ENCODE data around the gene RGS9.

DNA sequence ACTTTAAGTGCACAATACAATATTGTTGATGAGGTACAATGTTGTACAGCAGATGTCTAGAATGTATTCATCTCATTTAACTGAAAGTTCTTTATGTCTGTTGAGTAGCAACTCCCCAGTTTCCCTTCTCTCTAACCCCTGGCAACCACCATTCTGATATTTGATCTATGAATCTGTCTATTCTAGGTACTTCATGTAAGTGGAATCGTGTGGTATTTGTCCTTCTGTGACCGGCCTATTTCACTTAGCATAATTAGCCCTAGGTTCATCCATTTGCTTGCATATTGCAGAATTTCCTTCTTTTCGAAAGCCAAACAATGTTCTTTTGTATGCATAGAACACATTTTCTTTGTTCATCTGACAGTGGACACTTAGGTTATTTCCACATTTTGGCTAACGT is 10.8 kb downstream of the RGS9 start:
- TF ChIP-seq EZH2 (IDR thresholded peaks at IDR 0.05) = no peak
- no peak for TF ChIP-seq EZH2phosphoT487 (IDR thresholded peaks at IDR 0.05; ENCODE audit: borderline replicate concordance)
- TF ChIP-seq, protein P1, sequence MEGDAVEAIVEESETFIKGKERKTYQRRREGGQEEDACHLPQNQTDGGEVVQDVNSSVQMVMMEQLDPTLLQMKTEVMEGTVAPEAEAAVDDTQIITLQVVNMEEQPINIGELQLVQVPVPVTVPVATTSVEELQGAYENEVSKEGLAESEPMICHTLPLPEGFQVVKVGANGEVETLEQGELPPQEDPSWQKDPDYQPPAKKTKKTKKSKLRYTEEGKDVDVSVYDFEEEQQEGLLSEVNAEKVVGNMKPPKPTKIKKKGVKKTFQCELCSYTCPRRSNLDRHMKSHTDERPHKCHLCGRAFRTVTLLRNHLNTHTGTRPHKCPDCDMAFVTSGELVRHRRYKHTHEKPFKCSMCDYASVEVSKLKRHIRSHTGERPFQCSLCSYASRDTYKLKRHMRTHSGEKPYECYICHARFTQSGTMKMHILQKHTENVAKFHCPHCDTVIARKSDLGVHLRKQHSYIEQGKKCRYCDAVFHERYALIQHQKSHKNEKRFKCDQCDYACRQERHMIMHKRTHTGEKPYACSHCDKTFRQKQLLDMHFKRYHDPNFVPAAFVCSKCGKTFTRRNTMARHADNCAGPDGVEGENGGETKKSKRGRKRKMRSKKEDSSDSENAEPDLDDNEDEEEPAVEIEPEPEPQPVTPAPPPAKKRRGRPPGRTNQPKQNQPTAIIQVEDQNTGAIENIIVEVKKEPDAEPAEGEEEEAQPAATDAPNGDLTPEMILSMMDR (IDR thresholded peaks at IDR 0.05 in 2 of 3, conservative IDR thresholded peaks at IDR 0.05 in 1 of 3; ENCODE audit: borderline replicate concordance in 1 of 3, insufficient read depth in 1 of 3, low read depth in 2 of 3, low read length in 2 of 3) = no peak
- no peak for TF ChIP-seq YY1 (IDR thresholded peaks at IDR 0.05; ENCODE audit: extremely low read depth, insufficient replicate concordance, low read depth, low read length)
- no peak for TF ChIP-seq CEBPB (IDR thresholded peaks at IDR 0.05; ENCODE audit: low read depth)
- TF ChIP-seq ELF1 (IDR thresholded peaks at IDR 0.05; ENCODE audit: borderline replicate concordance, low read depth) = no peak
- no peak for TF ChIP-seq POLR2A (IDR thresholded peaks at IDR 0.05; ENCODE audit: borderline replicate concordance, extremely low read depth, insufficient read depth, insufficient read length)
- TF ChIP-seq, protein P2, sequence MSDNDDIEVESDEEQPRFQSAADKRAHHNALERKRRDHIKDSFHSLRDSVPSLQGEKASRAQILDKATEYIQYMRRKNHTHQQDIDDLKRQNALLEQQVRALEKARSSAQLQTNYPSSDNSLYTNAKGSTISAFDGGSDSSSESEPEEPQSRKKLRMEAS (IDR thresholded peaks at IDR 0.05) = no peak
